HG03039 (cell line): ENCODE measurements around the gene SMOC1.

Source experiments
- ATAC-seq: cut with Tn5 transposase; IDR thresholded peaks from one replicate; pipeline ENCODE4 v1.9.1; 2021; ENCODE audit warnings: mild to moderate bottlenecking, moderate library complexity; ENCODE audit not compliant: unreplicated experiment

SMOC1 gene

GRCh38 chr14:70077005-70077404, 197.8 kb downstream of the SMOC1 start:
- ATAC-seq: no peak

- no peak for ATAC-seq
Measured at GRCh38 chr14:70077720-70078119, 198.5 kb downstream of the SMOC1 start.

- no peak for ATAC-seq
Measured at GRCh38 chr14:70078329-70078728, 199.1 kb downstream of the SMOC1 start.

GRCh38 chr14:70080076-70080475, 200.9 kb downstream of the SMOC1 start:
- no peak for ATAC-seq
